Suprapubic skin (tissue), 4 donors: ENCODE data around the gene CSMD2.

Experiments
- CTCF ChIP-seq, 2 donors: fragments of 200-600 bp in 1 of 2; fragments of 450-650 bp in 1 of 2; sonication (generic) in 1 of 2; IDR thresholded peaks; one replicate each; pipeline ENCODE4 v1.5.1; 2016 to 2019; ENCODE audit warnings: antibody characterized with exemption in 2 of 2, mild to moderate bottlenecking in 1 of 2, moderate library complexity in 1 of 2
- EP300 ChIP-seq: sonication (generic); formaldehyde crosslinking; IDR thresholded peaks from one replicate; pipeline ENCODE4 v1.6.1; 2017; ENCODE audit warnings: antibody characterized with exemption
- POLR2A ChIP-seq, 2 donors: fragments of 450-650 bp; IDR thresholded peaks; one replicate each; pipeline ENCODE4 v1.6.1; 2017; ENCODE audit warnings: antibody characterized with exemption in 2 of 2, mild to moderate bottlenecking in 2 of 2, moderate library complexity in 2 of 2
- POLR2AphosphoS5 ChIP-seq, 3 donors: sonication (generic); formaldehyde crosslinking; IDR thresholded peaks; one replicate each; pipeline ENCODE4 v1.6.1; 2017; ENCODE audit warnings: antibody characterized with exemption in 3 of 3

- TF ChIP-seq POLR2AphosphoS5 (IDR thresholded peaks at IDR 0.05) = no peak
- no peak for TF ChIP-seq EP300
- no peak for TF ChIP-seq CTCF (IDR thresholded peaks at IDR 0.05)
- no peak for TF ChIP-seq POLR2A (IDR thresholded peaks at IDR 0.05)
Measured at GRCh38 chr1:34024485-34024884, 140.5 kb downstream of the CSMD2 start.
